Tibial artery (tissue), 4 donors: ENCODE data around the gene CORO1C.

ENCODE experiments used
- DNase-seq, 2 donors: peaks; one replicate each; pipeline ENCODE4 v3.0.0-alpha.2; 2019
- H3K27ac ChIP-seq, 2 donors: fragments of 200-600 bp; sonication (generic) in 1 of 2; 1 replicate in 1 of 2; 2 replicates in 1 of 2; pipeline ENCODE4 v1.5.1; 2018 to 2019; ENCODE audit warnings: mild to moderate bottlenecking in 1 of 2
- H3K27me3 ChIP-seq, 2 donors: fragments of 200-600 bp; sonication (generic) in 1 of 2; one replicate each; pipeline versions ENCODE4 v1.5.1 to v1.6.0; 2016 to 2019
- H3K36me3 ChIP-seq, 3 donors: fragments of 200-600 bp; sonication (generic) in 2 of 3; one replicate each; pipeline ENCODE4 v1.5.1; 2016 to 2019; ENCODE audit warnings: mild to moderate bottlenecking in 2 of 3
- H3K4me1 ChIP-seq, 4 donors: fragments of 200-600 bp; sonication (generic) in 2 of 4; 1 replicate in 3 of 4; 2 replicates in 1 of 4; pipeline ENCODE4 v1.5.1; 2016 to 2019
- H3K4me3 ChIP-seq, 2 donors: fragments of 200-600 bp; sonication (generic) in 1 of 2; 1 replicate in 1 of 2; 2 replicates in 1 of 2; pipeline ENCODE4 v1.5.1; 2018 to 2019; ENCODE audit warnings: mild to moderate bottlenecking in 2 of 2
- H3K9me3 ChIP-seq, 3 donors: fragments of 200-600 bp; sonication (generic) in 1 of 3; one replicate each; pipeline ENCODE4 v1.5.1; 2016 to 2019
- CTCF ChIP-seq, 2 experiments: fragments of 200-600 bp in 1 of 2; fragments of 450-650 bp in 1 of 2; IDR thresholded peaks; one replicate each; pipeline ENCODE4 v1.5.1; 2017 to 2019; ENCODE audit warnings: antibody characterized with exemption in 2 of 2, mild to moderate bottlenecking in 1 of 2, moderate library complexity in 1 of 2
- intact Hi-C: fragments of 100-400 bp; cut with DNase I; formaldehyde crosslinking; loops from one replicate; pipeline ENCODE4 v1.15.0; 2023; ENCODE audit warnings: low total_unique reads

Gene CORO1C

GRCh38 chr12:108697905-108698304, 33.4 kb downstream of the CORO1C start:
- peak overlapping the region; percentile 59 to 94 for H3K27ac ChIP-seq

GRCh38 chr12:108696996-108697290, 34.4 kb downstream of the CORO1C start:
- no peaks in the 10 kb centered on the region for H3K9me3 ChIP-seq
- intact Hi-C loops, result no loop called here
- H3K4me3 ChIP-seq, result no peak overlapping the region
- peaks cover 0 to 95% (median 64%) of the 10 kb centered on the region in 4 donors for H3K4me1 ChIP-seq
- H3K36me3 ChIP-seq, result peaks cover 18 to 26% (median 22%) of the 10 kb centered on the region in 3 donors
- H3K27me3 ChIP-seq, result no peaks in the 10 kb centered on the region
- TF ChIP-seq CTCF (IDR thresholded peaks at IDR 0.05), result no peak
- H3K27ac ChIP-seq, result peak overlapping the region; percentile 59 to 94
- DNase-seq, result no peak

More at GRCh38 chr12:108697905-108698304, 33.4 kb downstream of the CORO1C start:
- DNase-seq, result no peak
- TF ChIP-seq CTCF (IDR thresholded peaks at IDR 0.05), result no peak
- no peaks in the 10 kb centered on the region for H3K9me3 ChIP-seq
- H3K4me3 ChIP-seq, result no peak overlapping the region
- peaks cover 18 to 26% (median 22%) of the 10 kb centered on the region in 3 donors for H3K36me3 ChIP-seq
- intact Hi-C loops, result no loop called here
- no peaks in the 10 kb centered on the region for H3K27me3 ChIP-seq
- H3K4me1 ChIP-seq, result peaks cover 0 to 95% (median 64%) of the 10 kb centered on the region in 4 donors

- no peak for DNase-seq
- Histone ChIP-seq H3K9me3 (no peaks in the 10 kb centered on the region), H3K36me3 (peaks cover 18 to 26% (median 22%) of the 10 kb centered on the region in 3 donors), H3K27ac (peak overlapping the region; percentile 59 to 94), H3K4me3 (no peak overlapping the region), H3K27me3 (no peaks in the 10 kb centered on the region), H3K4me1 (peaks cover 0 to 95% (median 63%) of the 10 kb centered on the region in 4 donors)
- TF ChIP-seq CTCF (IDR thresholded peaks at IDR 0.05), result no peak
- intact Hi-C loops, result no loop called here
These were observed 35.0 kb downstream of the CORO1C start for GRCh38 chr12:108696111-108696995.

- Histone ChIP-seq H3K4me3 (no peak overlapping the region), H3K9me3 (no peaks in the 10 kb centered on the region), H3K36me3 (peaks cover 18 to 21% (median 21%) of the 10 kb centered on the region in 3 donors), H3K27ac (peak overlapping the region; percentile 29 to 94), H3K27me3 (no peaks in the 10 kb centered on the region), H3K4me1 (peaks cover 5 to 95% (median 69%) of the 10 kb centered on the region in 4 donors)
- DNase-seq, result no peak
- no peak for TF ChIP-seq CTCF (IDR thresholded peaks at IDR 0.05)
- intact Hi-C loops, result loop anchor here (5.0 kb wide), 1 partner anchor 37 kb away; the partner anchor contains the start of gene CORO1C
These were observed 36.5 kb downstream of the CORO1C start for GRCh38 chr12:108694812-108695278.

GRCh38 chr12:108693751-108694150, 37.6 kb downstream of the CORO1C start:
- no peak for TF ChIP-seq CTCF (IDR thresholded peaks at IDR 0.05)
- DNase-seq, result no peak
- no peaks in the 10 kb centered on the region for H3K27me3 ChIP-seq
- H3K36me3 ChIP-seq, result peaks cover 7 to 10% (median 10%) of the 10 kb centered on the region in 3 donors
- no peak overlapping the region for H3K4me3 ChIP-seq
- H3K9me3 ChIP-seq, result no peaks in the 10 kb centered on the region
- intact Hi-C loops, result loop anchor here (5.0 kb wide), 1 partner anchor 39 kb away; the partner anchor contains the start of gene CORO1C
- H3K4me1 ChIP-seq, result peaks cover 5 to 95% (median 72%) of the 10 kb centered on the region in 4 donors
- peak overlapping the region; percentile 80 to 94 for H3K27ac ChIP-seq
